ENCODE measurements around the gene IGFL4. TPM values are rescaled to one million over a fixed set of nuclear protein-coding genes. Genes with fewer than 3 reads are reported as not detected.
A peak's percentile ranks its signal among the peaks of the same experiment; 100 is the strongest.

IGFL4 gene
- total and polyA plus RNA-seq, 2 of the 13 experiments (the other 11 are each of a cell fraction or from before 2014, with no cell fraction given) = 1.2 to 1.4 TPM

DNA sequence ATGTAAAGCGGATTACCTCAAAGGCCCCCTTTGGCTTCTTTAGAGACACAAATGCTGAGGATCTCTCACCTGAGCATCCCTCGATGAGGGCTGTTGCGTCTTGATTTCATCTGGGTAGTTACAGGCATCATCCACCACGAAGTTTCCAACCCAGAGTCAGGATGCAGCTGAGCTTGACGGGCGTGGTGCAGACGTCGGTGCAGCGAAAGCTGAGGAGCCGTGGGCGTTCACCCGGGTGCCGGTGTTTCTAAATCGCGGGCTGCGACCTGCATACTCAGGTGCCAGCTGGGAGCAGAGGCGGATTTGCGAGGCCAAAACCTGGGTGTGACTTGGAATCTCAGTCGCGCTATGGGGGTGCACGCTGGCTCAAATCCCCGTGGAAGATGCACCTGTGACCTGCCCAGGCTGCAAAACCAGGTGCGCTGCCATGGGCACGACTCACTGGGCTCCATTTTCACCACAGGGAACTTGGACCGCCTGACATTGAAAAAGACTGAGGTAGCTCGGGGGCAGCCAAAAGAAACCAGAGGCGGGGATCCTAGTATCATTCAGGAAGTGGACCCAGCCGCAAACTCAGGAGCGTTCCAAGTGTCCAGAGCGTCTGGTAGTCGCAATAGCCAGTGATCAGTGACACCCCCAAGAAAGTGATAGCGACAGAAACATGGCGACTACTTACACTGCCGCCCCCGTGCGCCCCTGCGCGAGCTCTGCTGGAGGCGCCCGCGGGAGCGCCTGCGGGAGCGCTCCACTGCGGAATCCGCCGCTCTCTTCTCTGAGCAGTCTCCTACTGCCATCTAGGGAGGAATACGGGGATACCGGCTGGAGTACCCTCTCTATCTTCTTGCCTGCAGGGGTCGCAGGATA is 36.4 kb upstream of the IGFL4 start (continued):
- no peak; the same call in 1 of the 2 replicates for TF ChIP-seq RXRB (CRISPR knock-in tag; IDR thresholded peaks at IDR 0.05; ENCODE audit: borderline replicate concordance)
- peak; percentile 53; the same call in 1 of the 2 replicates for TF ChIP-seq FOXC1 (CRISPR knock-in tag; IDR thresholded peaks at IDR 0.05; ENCODE audit: borderline replicate concordance)
- TF ChIP-seq, protein P1, sequence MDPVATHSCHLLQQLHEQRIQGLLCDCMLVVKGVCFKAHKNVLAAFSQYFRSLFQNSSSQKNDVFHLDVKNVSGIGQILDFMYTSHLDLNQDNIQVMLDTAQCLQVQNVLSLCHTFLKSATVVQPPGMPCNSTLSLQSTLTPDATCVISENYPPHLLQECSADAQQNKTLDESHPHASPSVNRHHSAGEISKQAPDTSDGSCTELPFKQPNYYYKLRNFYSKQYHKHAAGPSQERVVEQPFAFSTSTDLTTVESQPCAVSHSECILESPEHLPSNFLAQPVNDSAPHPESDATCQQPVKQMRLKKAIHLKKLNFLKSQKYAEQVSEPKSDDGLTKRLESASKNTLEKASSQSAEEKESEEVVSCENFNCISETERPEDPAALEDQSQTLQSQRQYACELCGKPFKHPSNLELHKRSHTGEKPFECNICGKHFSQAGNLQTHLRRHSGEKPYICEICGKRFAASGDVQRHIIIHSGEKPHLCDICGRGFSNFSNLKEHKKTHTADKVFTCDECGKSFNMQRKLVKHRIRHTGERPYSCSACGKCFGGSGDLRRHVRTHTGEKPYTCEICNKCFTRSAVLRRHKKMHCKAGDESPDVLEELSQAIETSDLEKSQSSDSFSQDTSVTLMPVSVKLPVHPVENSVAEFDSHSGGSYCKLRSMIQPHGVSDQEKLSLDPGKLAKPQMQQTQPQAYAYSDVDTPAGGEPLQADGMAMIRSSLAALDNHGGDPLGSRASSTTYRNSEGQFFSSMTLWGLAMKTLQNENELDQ (CRISPR knock-in tag; IDR thresholded peaks at IDR 0.05; ENCODE audit: borderline replicate concordance) = no peak
- TF ChIP-seq GATAD2A (CRISPR knock-in tag; IDR thresholded peaks at IDR 0.05) = peak; percentile 50; the same call in 1 of the 2 replicates
- no peak for TF ChIP-seq ZNF547 (CRISPR knock-in tag; IDR thresholded peaks at IDR 0.05)
- 0 out of 2 replicates have a peak, but pooled peaks have one; percentile 33 for TF ChIP-seq ZSCAN9 (CRISPR knock-in tag; IDR thresholded peaks at IDR 0.05; ENCODE audit: borderline replicate concordance)
- peak; percentile 45; the same call in 1 of the 2 replicates for TF ChIP-seq IRF2 (CRISPR knock-in tag; IDR thresholded peaks at IDR 0.05)
- peak; percentile 89 for TF ChIP-seq XRCC5 (optimal IDR thresholded peaks at IDR 0.05; ENCODE audit: low read length)
- TF ChIP-seq ZNF564 (CRISPR knock-in tag; IDR thresholded peaks at IDR 0.05) = peak; percentile 52; the same call in 1 of the 2 replicates
- TF ChIP-seq CHD2 (IDR thresholded peaks at IDR 0.05; ENCODE audit: low read depth, low read length) = no peak
- TF ChIP-seq, protein P2, sequence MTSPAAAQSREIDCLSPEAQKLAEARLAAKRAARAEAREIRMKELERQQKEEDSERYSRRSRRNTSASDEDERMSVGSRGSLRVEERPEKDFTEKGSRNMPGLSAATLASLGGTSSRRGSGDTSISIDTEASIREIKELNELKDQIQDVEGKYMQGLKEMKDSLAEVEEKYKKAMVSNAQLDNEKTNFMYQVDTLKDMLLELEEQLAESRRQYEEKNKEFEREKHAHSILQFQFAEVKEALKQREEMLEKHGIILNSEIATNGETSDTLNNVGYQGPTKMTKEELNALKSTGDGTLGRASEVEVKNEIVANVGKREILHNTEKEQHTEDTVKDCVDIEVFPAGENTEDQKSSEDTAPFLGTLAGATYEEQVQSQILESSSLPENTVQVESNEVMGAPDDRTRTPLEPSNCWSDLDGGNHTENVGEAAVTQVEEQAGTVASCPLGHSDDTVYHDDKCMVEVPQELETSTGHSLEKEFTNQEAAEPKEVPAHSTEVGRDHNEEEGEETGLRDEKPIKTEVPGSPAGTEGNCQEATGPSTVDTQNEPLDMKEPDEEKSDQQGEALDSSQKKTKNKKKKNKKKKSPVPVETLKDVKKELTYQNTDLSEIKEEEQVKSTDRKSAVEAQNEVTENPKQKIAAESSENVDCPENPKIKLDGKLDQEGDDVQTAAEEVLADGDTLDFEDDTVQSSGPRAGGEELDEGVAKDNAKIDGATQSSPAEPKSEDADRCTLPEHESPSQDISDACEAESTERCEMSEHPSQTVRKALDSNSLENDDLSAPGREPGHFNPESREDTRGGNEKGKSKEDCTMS (CRISPR knock-in tag; conservative IDR thresholded peaks at IDR 0.05) = no peak
- no peak for TF ChIP-seq RFXAP (CRISPR knock-in tag; IDR thresholded peaks at IDR 0.05; ENCODE audit: borderline replicate concordance)
- no peak for TF ChIP-seq CREM (IDR thresholded peaks at IDR 0.05)
- no peak for TF ChIP-seq CREM (CRISPR knock-in tag; IDR thresholded peaks at IDR 0.05)
